Sigmoid colon (tissue), 7 donors: ENCODE results near the gene MTMR4. TPM values are rescaled to one million over a fixed set of nuclear protein-coding genes. Genes with fewer than 3 reads are reported as not detected.
"Not testable (repeated sequence)": the region's sequence is repeated elsewhere in the genome, so short reads cannot be mapped to it uniquely, and the experiment has no call there.

ENCODE experiments used
- DNase-seq: peaks from one replicate; pipeline ENCODE4 v3.0.0-alpha.2; 2019
- H3K27ac ChIP-seq, 4 donors: fragments of 200-600 bp; sonication (generic); one replicate each; pipeline ENCODE4 v1.5.1; 2016 to 2019; ENCODE audit warnings: mild to moderate bottlenecking in 1 of 4
- H3K27me3 ChIP-seq, 3 donors: fragments of 200-600 bp; sonication (generic); one replicate each; pipeline ENCODE4 v1.5.1; 2019; ENCODE audit warnings: mild to moderate bottlenecking in 1 of 3
- H3K36me3 ChIP-seq, 4 donors: fragments of 200-600 bp; sonication (generic); one replicate each; pipeline ENCODE4 v1.5.1; 2016 to 2019
- H3K4me1 ChIP-seq, 4 donors: fragments of 200-600 bp; sonication (generic); one replicate each; pipeline ENCODE4 v1.5.1; 2017 to 2019
- H3K4me3 ChIP-seq, 4 donors: fragments of 200-600 bp; sonication (generic); one replicate each; pipeline ENCODE4 v1.5.1; 2017 to 2019; ENCODE audit warnings: mild to moderate bottlenecking in 2 of 4, moderate library complexity in 1 of 4
- H3K9me3 ChIP-seq, 4 donors: fragments of 200-600 bp in 3 of 4; sonication (generic) in 3 of 4; one replicate each; pipeline versions ENCODE4 v1.5.1 to v1.6.1; 2013 to 2019
- EP300 ChIP-seq, 4 donors: sonication (generic); formaldehyde crosslinking; IDR thresholded peaks; one replicate each; pipeline ENCODE4 v1.6.1; 2017; ENCODE audit warnings: antibody characterized with exemption in 4 of 4
- POLR2A ChIP-seq, 2 donors: fragments of 450-650 bp; IDR thresholded peaks; one replicate each; pipeline ENCODE4 v1.6.1; 2016; ENCODE audit warnings: antibody characterized with exemption in 2 of 2, mild to moderate bottlenecking in 2 of 2, moderate library complexity in 2 of 2
- POLR2AphosphoS5 ChIP-seq, 4 donors: sonication (generic); formaldehyde crosslinking; IDR thresholded peaks; one replicate each; pipeline ENCODE4 v1.6.1; 2017; ENCODE audit warnings: antibody characterized with exemption in 4 of 4
- WGBS, 2 donors: extraction: QIAGEN DNeasy Blood & Tissue Kit; methylation state at CpG; one replicate each; pipeline ENCODE4 v1.1.7; 2013; 5-methylcytosine and 5-hydroxymethylcytosine counted together
- intact Hi-C: fragments of 100-400 bp; cut with DNase I; formaldehyde crosslinking; loops from one replicate; pipeline ENCODE4 v1.15.1; 2023
- polyA plus RNA-seq, 3 donors: library from polyadenylated mRNA; stranded (reverse); fragments of 200-250 nt; gene quantifications; one replicate each; pipeline ENCODE4 v1.2.3, GENCODE V29; 2013
- total RNA-seq, 4 donors: library from RNA; depleted of rRNA; stranded (reverse); fragments of >200 nt; gene quantifications; one replicate each; pipeline ENCODE4 v1.1.0, GENCODE V29; 2016
- TF ChIP-seq, protein P1 (sequence below), 4 experiments: fragments of 450-650 bp in 3 of 4; fragments of 200-600 bp in 1 of 4; IDR thresholded peaks; one replicate each; pipeline ENCODE4 v1.5.1; 2016 to 2019; ENCODE audit warnings: antibody characterized with exemption in 4 of 4, mild to moderate bottlenecking in 3 of 4, moderate library complexity in 2 of 4
- donor health status: healthy with polysubstance abuse.
- donor health status: Bipolar disorder and iron deficiency.
- donor health status: healthy.

The MTMR4 gene
- total and polyA plus RNA-seq, 7 donors, result 6.0 to 28.5 (median 22.6) TPM

DNA sequence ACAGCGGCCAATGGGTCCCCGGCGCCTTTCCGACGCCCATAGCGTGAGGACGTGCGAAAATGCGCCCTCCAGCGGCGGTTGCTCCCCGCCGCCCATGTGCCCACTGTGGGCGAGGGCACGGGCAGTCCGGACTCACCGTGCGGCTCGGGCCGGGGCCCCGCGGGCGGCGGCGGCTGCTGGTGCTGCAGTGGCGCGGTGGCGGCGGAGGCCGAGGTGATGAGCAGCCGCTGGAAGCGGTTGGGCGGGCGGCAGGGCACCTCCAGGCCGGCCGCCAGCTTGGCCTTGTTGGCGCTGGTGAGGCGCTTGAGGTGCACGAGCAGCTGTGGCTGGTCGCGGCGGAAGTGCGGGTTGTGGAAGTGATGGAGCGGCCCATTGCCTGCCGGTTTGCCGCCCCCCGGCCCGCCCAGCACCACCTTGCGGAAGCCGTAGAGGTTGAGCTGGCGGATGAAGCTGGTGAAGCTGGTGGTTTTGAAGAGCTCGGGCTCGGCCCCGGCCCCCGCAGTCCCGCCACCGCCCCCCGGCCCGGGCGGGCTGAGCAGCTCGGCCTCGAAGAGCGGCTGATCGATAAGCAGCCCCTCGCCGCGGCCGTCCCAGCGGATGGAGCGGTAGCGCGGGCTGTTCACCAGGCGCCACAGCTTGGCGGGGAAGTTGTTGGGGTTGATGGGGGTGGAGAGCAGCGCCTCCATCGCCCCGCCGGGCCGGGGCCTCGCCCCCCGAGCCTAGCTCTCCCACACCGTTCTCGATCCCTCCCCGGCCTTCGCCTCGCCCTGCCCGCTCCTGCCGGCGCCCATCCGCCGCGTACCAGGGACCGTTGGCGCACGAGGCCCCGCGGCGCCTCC lies 26.6 kb downstream of the MTMR4 start, which contains the start of gene HSF5:
HSF5 (minus strand) TSS at position 820 of the 839 bp plus-strand sequence; CDS start at position 686, 134 bp downstream.
- Histone ChIP-seq H3K4me3 (peak within 1 kb of the TSS in 3 of 4 donors; percentile 6 to 23 (median 22)), H3K27ac (no peak within 1 kb of the TSS), H3K9me3 (no peaks in the 10 kb centered on the region), H3K4me1 (peaks cover 0 to 8% (median 1%) of the 10 kb centered on the region in 4 donors), H3K36me3 (peaks cover 14 to 41% (median 29%) of the 10 kb centered on the region in 4 donors), H3K27me3 (no peaks in the 10 kb centered on the region)
- intact Hi-C loops, result no loop called here
- 44 to 88% methylated on average over 98 of the region's 98 CpGs for WGBS, 2 donors
- DNase-seq, result no peak
- no peak for TF ChIP-seq EP300 (IDR thresholded peaks at IDR 0.05)
- no peak for TF ChIP-seq POLR2A (IDR thresholded peaks at IDR 0.05)
- TF ChIP-seq, protein P1, sequence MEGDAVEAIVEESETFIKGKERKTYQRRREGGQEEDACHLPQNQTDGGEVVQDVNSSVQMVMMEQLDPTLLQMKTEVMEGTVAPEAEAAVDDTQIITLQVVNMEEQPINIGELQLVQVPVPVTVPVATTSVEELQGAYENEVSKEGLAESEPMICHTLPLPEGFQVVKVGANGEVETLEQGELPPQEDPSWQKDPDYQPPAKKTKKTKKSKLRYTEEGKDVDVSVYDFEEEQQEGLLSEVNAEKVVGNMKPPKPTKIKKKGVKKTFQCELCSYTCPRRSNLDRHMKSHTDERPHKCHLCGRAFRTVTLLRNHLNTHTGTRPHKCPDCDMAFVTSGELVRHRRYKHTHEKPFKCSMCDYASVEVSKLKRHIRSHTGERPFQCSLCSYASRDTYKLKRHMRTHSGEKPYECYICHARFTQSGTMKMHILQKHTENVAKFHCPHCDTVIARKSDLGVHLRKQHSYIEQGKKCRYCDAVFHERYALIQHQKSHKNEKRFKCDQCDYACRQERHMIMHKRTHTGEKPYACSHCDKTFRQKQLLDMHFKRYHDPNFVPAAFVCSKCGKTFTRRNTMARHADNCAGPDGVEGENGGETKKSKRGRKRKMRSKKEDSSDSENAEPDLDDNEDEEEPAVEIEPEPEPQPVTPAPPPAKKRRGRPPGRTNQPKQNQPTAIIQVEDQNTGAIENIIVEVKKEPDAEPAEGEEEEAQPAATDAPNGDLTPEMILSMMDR (IDR thresholded peaks at IDR 0.05), result peak in 1 of 4 experiments; percentile 26

DNA sequence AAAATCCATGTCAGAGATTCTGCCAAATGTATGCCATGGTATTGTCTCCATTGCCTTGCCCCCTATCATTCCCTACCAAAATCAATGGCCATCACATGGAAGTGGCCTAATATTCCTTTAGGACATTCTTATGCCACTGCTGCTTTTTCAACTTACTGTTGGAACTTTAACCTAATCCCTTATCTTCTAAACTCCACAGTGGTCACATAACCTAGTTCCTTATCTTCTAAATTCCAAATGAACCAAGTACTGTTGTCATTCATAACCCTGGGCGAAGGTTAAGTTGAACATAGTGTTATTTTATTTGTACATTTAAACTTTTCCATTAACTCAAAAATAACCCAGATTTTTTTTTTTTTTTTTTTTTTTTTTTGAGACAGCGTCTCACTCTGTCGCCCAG lies 29.8 kb downstream of the MTMR4 start:
- no peaks in the 10 kb centered on the region for H3K9me3 ChIP-seq
- no peaks in the 10 kb centered on the region for H3K27me3 ChIP-seq
- H3K4me1 ChIP-seq, result peaks cover 0 to 8% (median 1%) of the 10 kb centered on the region in 4 donors
- 91 to 92% methylated on average over 3 of the region's 3 CpGs for WGBS, 2 donors
- intact Hi-C loops, result no loop called here
- peaks cover 0 to 10% (median 4%) of the 10 kb centered on the region in 4 donors for H3K36me3 ChIP-seq
- no peak for DNase-seq
- no peak for TF ChIP-seq EP300 (IDR thresholded peaks at IDR 0.05)
- TF ChIP-seq, protein P1 (IDR thresholded peaks at IDR 0.05), result no peak
- no peak for TF ChIP-seq POLR2A (IDR thresholded peaks at IDR 0.05)
- TF ChIP-seq POLR2AphosphoS5 (IDR thresholded peaks at IDR 0.05), result no peak
- H3K4me3 ChIP-seq, result no peak overlapping the region
- no peak overlapping the region for H3K27ac ChIP-seq

DNA sequence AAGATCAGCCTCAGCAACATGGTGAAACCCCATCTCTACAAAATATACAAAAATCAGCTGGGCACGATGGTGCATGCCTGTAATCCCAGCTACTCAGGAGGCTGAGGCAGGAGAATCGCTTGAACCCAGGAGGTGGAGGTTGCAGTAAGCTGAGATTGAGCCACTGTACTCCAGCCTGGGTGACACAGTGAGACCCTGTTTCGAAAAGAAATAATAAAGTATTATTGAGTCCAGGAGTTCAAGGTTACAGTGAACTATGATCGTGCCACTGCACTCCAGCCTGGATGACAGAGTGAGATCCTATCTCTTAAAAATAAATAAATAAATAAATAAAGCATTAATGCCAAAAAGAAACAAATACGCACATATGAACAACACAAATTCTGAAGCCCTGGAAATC lies 32.6 kb downstream of the MTMR4 start:
- H3K4me3 ChIP-seq, H3K27me3 ChIP-seq, intact Hi-C loops, H3K27ac ChIP-seq, H3K4me1 ChIP-seq, DNase-seq, H3K36me3 ChIP-seq, H3K9me3 ChIP-seq: not testable (repeated sequence)
- 89 to 93% methylated on average over 5 of the region's 5 CpGs for WGBS, 2 donors

DNA sequence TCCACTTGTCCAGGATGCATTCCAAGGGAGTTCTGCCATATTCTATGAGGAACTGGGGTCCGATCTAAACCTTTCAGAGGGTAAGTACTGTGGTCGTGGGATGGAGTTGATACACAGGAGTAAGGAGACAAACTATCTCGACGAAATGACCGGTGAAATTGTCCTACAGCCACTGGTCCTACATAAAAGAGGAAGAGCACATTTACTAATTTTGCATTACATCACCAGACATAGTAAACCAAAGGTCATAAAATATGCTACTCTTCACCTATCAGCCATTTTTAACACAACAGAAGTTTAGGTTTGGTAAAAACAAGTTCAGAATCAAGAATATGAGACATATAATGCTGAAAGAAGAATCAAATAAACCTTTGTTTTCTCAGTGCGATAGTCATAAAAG lies 34.3 kb downstream of the MTMR4 start:
- intact Hi-C loops, result no loop called here
- no peak for TF ChIP-seq POLR2AphosphoS5 (IDR thresholded peaks at IDR 0.05)
- no peak for DNase-seq
- Histone ChIP-seq H3K27ac (no peak overlapping the region), H3K4me3 (no peak overlapping the region), H3K4me1 (no peaks in the 10 kb centered on the region), H3K9me3 (no peaks in the 10 kb centered on the region), H3K27me3 (no peaks in the 10 kb centered on the region), H3K36me3 (no peaks in the 10 kb centered on the region)
- WGBS, 2 donors, result 76 to 77% methylated on average over 6 of the region's 6 CpGs

DNA sequence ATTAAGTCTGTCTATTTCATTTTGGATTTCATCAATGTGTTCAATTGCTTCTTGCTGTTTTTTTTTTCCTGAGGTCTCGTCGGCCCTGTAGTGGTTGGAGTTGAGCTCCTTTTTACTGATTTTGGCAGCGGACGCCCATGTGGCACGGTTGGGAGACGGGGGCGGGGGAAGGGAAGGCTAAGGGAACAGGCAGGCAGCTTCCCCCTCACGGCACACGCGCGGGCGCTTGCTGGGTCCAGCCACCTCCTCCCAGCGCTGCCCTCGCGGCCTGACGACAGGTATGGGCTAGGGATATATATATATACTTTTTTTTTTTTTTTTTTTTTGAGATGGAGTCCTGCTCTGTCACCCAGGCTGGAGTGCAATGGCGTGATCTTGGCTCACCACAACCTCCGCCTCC lies 37.6 kb downstream of the MTMR4 start:
- Histone ChIP-seq H3K4me3 (no peak overlapping the region), H3K27ac (no peak overlapping the region), H3K36me3 (no peaks in the 10 kb centered on the region), H3K27me3 (no peaks in the 10 kb centered on the region), H3K9me3 (no peaks in the 10 kb centered on the region), H3K4me1 (no peaks in the 10 kb centered on the region)
- 84 to 87% methylated on average over 18 of the region's 18 CpGs for WGBS, 2 donors
- TF ChIP-seq POLR2A (IDR thresholded peaks at IDR 0.05), result no peak
- no peak for TF ChIP-seq EP300 (IDR thresholded peaks at IDR 0.05)
- intact Hi-C loops, result no loop called here
- DNase-seq, result no peak

DNA sequence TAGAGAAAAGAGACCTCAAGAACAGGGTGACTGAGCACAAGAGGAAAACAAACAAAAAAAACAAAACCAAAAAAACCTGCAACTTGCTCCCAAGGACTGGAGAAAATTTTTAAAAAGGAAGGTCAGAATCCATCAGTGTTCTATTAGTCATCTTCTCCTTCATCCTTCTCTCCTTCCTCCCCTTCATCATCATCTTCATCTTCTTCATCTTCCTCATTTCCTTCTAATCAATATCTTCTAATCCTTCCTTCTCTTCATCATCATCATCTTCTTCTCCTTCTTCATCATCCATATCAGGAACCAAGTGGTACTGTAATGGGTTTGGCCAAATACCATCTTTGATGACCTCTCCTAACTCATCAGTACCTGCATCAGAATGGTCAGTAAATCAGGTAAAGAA lies 38.5 kb downstream of the MTMR4 start:
- H3K27me3 ChIP-seq, result no peaks in the 10 kb centered on the region
- no peak overlapping the region for H3K4me3 ChIP-seq
- no peaks in the 10 kb centered on the region for H3K4me1 ChIP-seq
- H3K9me3 ChIP-seq, result no peaks in the 10 kb centered on the region
- H3K36me3 ChIP-seq, result no peaks in the 10 kb centered on the region
- no peak for TF ChIP-seq POLR2A (IDR thresholded peaks at IDR 0.05)
- TF ChIP-seq, protein P1 (IDR thresholded peaks at IDR 0.05), result no peak
- TF ChIP-seq POLR2AphosphoS5 (IDR thresholded peaks at IDR 0.05), result no peak
- TF ChIP-seq EP300 (IDR thresholded peaks at IDR 0.05), result no peak
- intact Hi-C loops, result no loop called here
- H3K27ac ChIP-seq, result no peak overlapping the region
- no peak for DNase-seq
